Measurements from ENCODE around the gene CAMK2B. TPM values are rescaled to one million over a fixed set of nuclear protein-coding genes. Genes with fewer than 3 reads are reported as not detected.

Gene CAMK2B
- total and polyA plus RNA-seq, 2 of the 13 experiments (the other 11 are each of a cell fraction or from before 2014, with no cell fraction given), result 0.27 to 0.48 TPM

DNA sequence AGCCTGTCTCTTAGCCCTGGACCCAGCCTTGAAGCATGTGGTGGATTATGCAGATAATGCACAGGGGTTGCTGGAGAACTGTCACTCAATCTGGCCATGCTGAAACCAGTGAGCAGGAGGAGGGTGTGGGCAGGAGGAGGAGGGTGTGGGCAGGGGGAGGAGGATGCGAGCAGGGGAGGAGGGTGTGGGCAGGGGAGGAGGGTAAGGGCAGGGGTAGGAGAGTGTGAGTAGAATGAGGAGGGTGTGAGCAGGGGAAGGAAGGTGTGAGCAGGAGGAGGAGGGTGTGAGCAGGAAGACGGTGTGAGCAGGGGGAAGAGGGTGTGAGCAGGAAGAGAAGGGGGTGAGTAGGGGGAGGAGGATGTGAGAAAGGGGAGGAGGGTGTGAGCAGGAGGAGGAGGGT is 18.8 kb downstream of the CAMK2B start (continued):
- TF ChIP-seq, protein P1, sequence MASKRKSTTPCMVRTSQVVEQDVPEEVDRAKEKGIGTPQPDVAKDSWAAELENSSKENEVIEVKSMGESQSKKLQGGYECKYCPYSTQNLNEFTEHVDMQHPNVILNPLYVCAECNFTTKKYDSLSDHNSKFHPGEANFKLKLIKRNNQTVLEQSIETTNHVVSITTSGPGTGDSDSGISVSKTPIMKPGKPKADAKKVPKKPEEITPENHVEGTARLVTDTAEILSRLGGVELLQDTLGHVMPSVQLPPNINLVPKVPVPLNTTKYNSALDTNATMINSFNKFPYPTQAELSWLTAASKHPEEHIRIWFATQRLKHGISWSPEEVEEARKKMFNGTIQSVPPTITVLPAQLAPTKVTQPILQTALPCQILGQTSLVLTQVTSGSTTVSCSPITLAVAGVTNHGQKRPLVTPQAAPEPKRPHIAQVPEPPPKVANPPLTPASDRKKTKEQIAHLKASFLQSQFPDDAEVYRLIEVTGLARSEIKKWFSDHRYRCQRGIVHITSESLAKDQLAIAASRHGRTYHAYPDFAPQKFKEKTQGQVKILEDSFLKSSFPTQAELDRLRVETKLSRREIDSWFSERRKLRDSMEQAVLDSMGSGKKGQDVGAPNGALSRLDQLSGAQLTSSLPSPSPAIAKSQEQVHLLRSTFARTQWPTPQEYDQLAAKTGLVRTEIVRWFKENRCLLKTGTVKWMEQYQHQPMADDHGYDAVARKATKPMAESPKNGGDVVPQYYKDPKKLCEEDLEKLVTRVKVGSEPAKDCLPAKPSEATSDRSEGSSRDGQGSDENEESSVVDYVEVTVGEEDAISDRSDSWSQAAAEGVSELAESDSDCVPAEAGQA (IDR thresholded peaks at IDR 0.05; ENCODE audit: low read depth), result no peak
- TF ChIP-seq, protein P1 (CRISPR knock-in tag; IDR thresholded peaks at IDR 0.05; ENCODE audit: borderline replicate concordance), result no peak
- TF ChIP-seq ARHGAP35 (CRISPR knock-in tag; IDR thresholded peaks at IDR 0.05; ENCODE audit: borderline replicate concordance) (no peak), MIER3 (CRISPR knock-in tag; IDR thresholded peaks at IDR 0.05; ENCODE audit: borderline replicate concordance) (no peak), ZNF572 (CRISPR knock-in tag; IDR thresholded peaks at IDR 0.05) (no peak), CREM (IDR thresholded peaks at IDR 0.05) (no peak), CREM (CRISPR knock-in tag; IDR thresholded peaks at IDR 0.05) (no peak), RNF2 (conservative IDR thresholded peaks at IDR 0.05; ENCODE audit: low read depth) (no peak), KLF9 (CRISPR knock-in tag; IDR thresholded peaks at IDR 0.05; ENCODE audit: low read depth) (no peak), XBP1 (CRISPR knock-in tag; IDR thresholded peaks at IDR 0.05) (no peak), MATR3 (CRISPR knock-in tag; IDR thresholded peaks at IDR 0.05) (no peak), RFXAP (CRISPR knock-in tag; IDR thresholded peaks at IDR 0.05; ENCODE audit: borderline replicate concordance) (no peak)
- TF ChIP-seq, protein P2, sequence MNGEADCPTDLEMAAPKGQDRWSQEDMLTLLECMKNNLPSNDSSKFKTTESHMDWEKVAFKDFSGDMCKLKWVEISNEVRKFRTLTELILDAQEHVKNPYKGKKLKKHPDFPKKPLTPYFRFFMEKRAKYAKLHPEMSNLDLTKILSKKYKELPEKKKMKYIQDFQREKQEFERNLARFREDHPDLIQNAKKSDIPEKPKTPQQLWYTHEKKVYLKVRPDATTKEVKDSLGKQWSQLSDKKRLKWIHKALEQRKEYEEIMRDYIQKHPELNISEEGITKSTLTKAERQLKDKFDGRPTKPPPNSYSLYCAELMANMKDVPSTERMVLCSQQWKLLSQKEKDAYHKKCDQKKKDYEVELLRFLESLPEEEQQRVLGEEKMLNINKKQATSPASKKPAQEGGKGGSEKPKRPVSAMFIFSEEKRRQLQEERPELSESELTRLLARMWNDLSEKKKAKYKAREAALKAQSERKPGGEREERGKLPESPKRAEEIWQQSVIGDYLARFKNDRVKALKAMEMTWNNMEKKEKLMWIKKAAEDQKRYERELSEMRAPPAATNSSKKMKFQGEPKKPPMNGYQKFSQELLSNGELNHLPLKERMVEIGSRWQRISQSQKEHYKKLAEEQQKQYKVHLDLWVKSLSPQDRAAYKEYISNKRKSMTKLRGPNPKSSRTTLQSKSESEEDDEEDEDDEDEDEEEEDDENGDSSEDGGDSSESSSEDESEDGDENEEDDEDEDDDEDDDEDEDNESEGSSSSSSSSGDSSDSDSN (CRISPR knock-in tag; IDR thresholded peaks at IDR 0.05), result no peak
